DND-41 (cell line): Measurements from ENCODE around the gene CCNY.

Source experiments
- CTCF ChIP-seq: IDR thresholded peaks from 2 replicates; pipeline ENCODE4 v1.5.1; 2012; ENCODE audit warnings: borderline replicate concordance, low read length, moderate library complexity, mild to moderate bottlenecking; ENCODE audit not compliant: poor library complexity, severe bottlenecking; ENCODE audit errors: extremely low read depth
- EZH2 ChIP-seq: IDR thresholded peaks from 3 replicates; pipeline ENCODE4 v1.6.1; 2012; ENCODE audit warnings: borderline replicate concordance, low read depth, mild to moderate bottlenecking, moderate library complexity, low read length, inconsistent platforms; ENCODE audit not compliant: severe bottlenecking

GRCh38 chr10:35299016-35299415 lies 37.3 kb upstream of the CCNY start:
- TF ChIP-seq CTCF, result no peak
- no peak for TF ChIP-seq EZH2
